ENCODE data around the gene MUC4.

DNA sequence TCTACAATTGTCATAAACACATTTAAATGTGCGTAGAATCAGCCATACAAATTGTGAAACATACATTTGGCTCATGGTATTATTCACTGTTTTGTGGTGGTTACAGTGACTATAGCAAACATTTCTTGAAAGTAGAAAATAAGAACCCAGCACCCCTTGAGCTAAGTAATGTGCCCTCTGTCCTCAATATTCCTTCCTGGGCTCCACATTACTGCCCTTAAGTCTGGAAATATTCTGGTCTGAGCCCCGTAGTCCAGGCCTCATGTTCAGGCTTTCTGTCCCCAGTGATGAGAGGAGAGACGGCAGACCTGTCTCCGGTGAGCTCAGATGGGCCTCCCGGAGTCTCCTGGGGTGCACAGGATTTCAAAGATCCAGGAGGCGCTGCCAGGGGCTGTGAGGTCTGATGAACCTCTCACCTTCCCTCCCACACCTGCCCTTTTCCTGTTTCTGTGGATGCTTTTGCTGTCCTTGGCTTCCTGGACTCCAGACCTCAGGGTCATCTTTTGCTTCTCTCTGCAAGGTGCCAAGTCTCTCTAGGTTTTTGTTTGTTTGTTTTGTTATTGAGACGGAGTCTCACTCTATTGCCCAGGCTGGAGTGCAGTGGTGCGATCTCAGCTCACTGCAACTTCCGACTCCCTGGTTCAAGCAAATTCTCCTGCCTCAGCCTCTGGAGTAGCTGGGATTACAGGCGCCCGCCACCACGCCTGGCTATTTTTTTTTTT, 99.8 kb downstream of the MUC4 start:
- TF ChIP-seq, protein P1, sequence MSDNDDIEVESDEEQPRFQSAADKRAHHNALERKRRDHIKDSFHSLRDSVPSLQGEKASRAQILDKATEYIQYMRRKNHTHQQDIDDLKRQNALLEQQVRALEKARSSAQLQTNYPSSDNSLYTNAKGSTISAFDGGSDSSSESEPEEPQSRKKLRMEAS (IDR thresholded peaks at IDR 0.05) = no peak
- TF ChIP-seq FOXA1 (IDR thresholded peaks at IDR 0.05) (no peak), ATF3 (IDR thresholded peaks at IDR 0.05) (no peak), TAF1 (conservative IDR thresholded peaks at IDR 0.05) (no peak), EGR1 (IDR thresholded peaks at IDR 0.05; ENCODE audit: low read depth in 2 of 2) (no peak), REST (IDR thresholded peaks at IDR 0.05) (no peak), YY1 (IDR thresholded peaks at IDR 0.05) (no peak), JUND (IDR thresholded peaks at IDR 0.05) (no peak), RXRA (IDR thresholded peaks at IDR 0.05) (no peak), GABPA (IDR thresholded peaks at IDR 0.05 in 1 of 2, conservative IDR thresholded peaks at IDR 0.05 in 1 of 2) (no peak), SP1 (IDR thresholded peaks at IDR 0.05) (no peak)
- TF ChIP-seq, protein P2, sequence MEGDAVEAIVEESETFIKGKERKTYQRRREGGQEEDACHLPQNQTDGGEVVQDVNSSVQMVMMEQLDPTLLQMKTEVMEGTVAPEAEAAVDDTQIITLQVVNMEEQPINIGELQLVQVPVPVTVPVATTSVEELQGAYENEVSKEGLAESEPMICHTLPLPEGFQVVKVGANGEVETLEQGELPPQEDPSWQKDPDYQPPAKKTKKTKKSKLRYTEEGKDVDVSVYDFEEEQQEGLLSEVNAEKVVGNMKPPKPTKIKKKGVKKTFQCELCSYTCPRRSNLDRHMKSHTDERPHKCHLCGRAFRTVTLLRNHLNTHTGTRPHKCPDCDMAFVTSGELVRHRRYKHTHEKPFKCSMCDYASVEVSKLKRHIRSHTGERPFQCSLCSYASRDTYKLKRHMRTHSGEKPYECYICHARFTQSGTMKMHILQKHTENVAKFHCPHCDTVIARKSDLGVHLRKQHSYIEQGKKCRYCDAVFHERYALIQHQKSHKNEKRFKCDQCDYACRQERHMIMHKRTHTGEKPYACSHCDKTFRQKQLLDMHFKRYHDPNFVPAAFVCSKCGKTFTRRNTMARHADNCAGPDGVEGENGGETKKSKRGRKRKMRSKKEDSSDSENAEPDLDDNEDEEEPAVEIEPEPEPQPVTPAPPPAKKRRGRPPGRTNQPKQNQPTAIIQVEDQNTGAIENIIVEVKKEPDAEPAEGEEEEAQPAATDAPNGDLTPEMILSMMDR (IDR thresholded peaks at IDR 0.05; ENCODE audit: low read depth, low read length, missing input control) = no peak

Measured in liver (tissue), 3 donors.